Hepatocyte (in vitro differentiated cells): ENCODE measurements around the gene ING1.
"Not testable (repeated sequence)": the region's sequence is repeated elsewhere in the genome, so short reads cannot be mapped to it uniquely, and the experiment has no call there.

ENCODE experiments used
- CTCF ChIP-seq: fragments of 200-600 bp; sonication (generic); IDR thresholded peaks from 2 replicates; pipeline ENCODE4 v1.5.1; 2016; ENCODE audit warnings: antibody characterized with exemption, mild to moderate bottlenecking; ENCODE audit not compliant: poor library complexity
- EZH2 ChIP-seq: fragments of 200-600 bp; sonication (generic); IDR thresholded peaks from 2 replicates; pipeline ENCODE4 v1.6.1; 2016; ENCODE audit warnings: antibody characterized with exemption, mild to moderate bottlenecking, borderline replicate concordance
- EZH2phosphoT487 ChIP-seq: fragments of 200-600 bp; sonication (generic); IDR thresholded peaks from one replicate; pipeline ENCODE4 v1.6.1; 2018; ENCODE audit warnings: antibody characterized with exemption, mild to moderate bottlenecking, low read depth, moderate library complexity; ENCODE audit not compliant: unreplicated experiment, severe bottlenecking

GRCh38 chr13:110669814-110670213, 43.7 kb upstream of the ING1 start:
- TF ChIP-seq CTCF, EZH2, EZH2phosphoT487: not testable (repeated sequence)
